Measurements from ENCODE around the gene ITGB5. TPM values are rescaled to one million over a fixed set of nuclear protein-coding genes. Genes with fewer than 3 reads are reported as not detected.

The ITGB5 gene
- total RNA-seq, 1 experiment from 2014 or later, result 116 TPM

DNA sequence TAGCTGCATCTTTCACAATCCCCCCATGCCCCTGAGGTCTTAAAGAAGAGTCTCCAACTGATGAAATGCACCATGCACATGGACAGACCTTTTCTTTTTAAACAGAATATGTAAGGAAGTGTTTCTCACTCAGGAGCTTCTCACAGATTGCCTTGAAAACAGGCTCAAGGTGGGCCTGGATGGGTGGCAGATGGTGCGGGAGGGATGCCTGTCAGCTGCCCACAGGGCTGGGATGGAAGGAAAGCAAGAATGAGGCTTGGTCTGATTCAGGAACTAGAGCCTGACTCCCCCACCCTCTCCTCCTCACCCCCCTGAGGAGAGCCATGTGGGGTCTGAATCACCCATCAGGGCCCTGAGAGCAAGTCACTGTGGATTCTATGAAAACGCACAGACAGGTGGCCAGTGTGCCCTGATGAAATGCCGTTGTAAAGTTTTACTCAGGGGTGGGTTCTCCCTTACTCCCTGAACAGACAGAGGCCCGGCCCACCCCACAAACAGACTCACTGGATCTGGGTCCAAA, 89.7 kb downstream of the ITGB5 start:
- no TSS peak for BruUV-seq (replicated peaks)
- Histone ChIP-seq H3K4me3 (ENCODE audit: low read depth, low read length, poor library complexity, severe bottlenecking) (no peak overlapping the region), H3K27ac (ENCODE audit: low read depth, low read length, poor library complexity, severe bottlenecking) (no peak overlapping the region), H3K9me3 (ENCODE audit: low read depth, low read length, poor library complexity, severe bottlenecking) (no peaks in the 10 kb centered on the region), H3K4me1 (ENCODE audit: insufficient read depth, low read length, poor library complexity, severe bottlenecking) (peaks cover 15% of the 10 kb centered on the region), H3K27me3 (replicated peaks; ENCODE audit: insufficient read depth, low read depth, low read length, poor library complexity) (no peaks in the 10 kb centered on the region), H3K36me3 (ENCODE audit: insufficient read depth, low read length, poor library complexity, severe bottlenecking) (peaks cover 4% of the 10 kb centered on the region)
- DNase-seq (ENCODE audit: low spot score), result no peak
- no peak for TF ChIP-seq EZH2 (IDR thresholded peaks at IDR 0.05; ENCODE audit: borderline replicate concordance, low read depth, low read length, poor library complexity, severe bottlenecking)
- TF ChIP-seq, protein P1, sequence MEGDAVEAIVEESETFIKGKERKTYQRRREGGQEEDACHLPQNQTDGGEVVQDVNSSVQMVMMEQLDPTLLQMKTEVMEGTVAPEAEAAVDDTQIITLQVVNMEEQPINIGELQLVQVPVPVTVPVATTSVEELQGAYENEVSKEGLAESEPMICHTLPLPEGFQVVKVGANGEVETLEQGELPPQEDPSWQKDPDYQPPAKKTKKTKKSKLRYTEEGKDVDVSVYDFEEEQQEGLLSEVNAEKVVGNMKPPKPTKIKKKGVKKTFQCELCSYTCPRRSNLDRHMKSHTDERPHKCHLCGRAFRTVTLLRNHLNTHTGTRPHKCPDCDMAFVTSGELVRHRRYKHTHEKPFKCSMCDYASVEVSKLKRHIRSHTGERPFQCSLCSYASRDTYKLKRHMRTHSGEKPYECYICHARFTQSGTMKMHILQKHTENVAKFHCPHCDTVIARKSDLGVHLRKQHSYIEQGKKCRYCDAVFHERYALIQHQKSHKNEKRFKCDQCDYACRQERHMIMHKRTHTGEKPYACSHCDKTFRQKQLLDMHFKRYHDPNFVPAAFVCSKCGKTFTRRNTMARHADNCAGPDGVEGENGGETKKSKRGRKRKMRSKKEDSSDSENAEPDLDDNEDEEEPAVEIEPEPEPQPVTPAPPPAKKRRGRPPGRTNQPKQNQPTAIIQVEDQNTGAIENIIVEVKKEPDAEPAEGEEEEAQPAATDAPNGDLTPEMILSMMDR (conservative IDR thresholded peaks at IDR 0.05; ENCODE audit: low read depth, low read length), result no peak
- intact Hi-C loops (cut with micrococcal nuclease; ENCODE audit: unreplicated experiment), result no loop called here
- CTCF ChIA-PET, result no interaction called here
- POLR2A ChIA-PET (ENCODE audit: low non-redundant PET), result no interaction called here

DNA sequence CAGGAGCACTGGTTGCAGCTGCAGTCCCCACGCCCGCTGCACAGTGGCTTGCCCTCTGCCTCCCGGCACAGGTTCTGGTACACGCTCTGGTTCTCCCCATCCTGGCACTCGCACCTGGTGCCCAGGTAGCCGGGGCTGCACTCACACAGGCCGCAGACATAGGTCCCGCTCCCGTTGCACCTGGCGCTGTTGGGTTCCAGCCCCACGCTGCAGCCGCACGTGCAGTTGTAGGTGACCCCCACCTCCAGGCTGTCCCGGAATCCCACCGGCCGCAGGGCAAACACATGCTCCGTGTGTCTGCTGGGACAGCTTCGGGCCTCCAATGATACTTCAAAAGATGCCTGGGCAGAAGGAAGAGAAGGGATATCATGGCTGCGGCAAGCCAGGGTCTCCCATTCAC, 90.7 kb downstream of the ITGB5 start:
- CTCF ChIA-PET, result no interaction called here
- intact Hi-C loops (cut with micrococcal nuclease; ENCODE audit: unreplicated experiment), result no loop called here
- no peak for DNase-seq (ENCODE audit: low spot score)
- Histone ChIP-seq H3K27ac (ENCODE audit: low read depth, low read length, poor library complexity, severe bottlenecking) (no peak overlapping the region), H3K9me3 (ENCODE audit: low read depth, low read length, poor library complexity, severe bottlenecking) (no peaks in the 10 kb centered on the region), H3K4me3 (ENCODE audit: low read depth, low read length, poor library complexity, severe bottlenecking) (no peak overlapping the region), H3K4me1 (ENCODE audit: insufficient read depth, low read length, poor library complexity, severe bottlenecking) (peaks cover 20% of the 10 kb centered on the region), H3K36me3 (ENCODE audit: insufficient read depth, low read length, poor library complexity, severe bottlenecking) (peaks cover 4% of the 10 kb centered on the region), H3K27me3 (replicated peaks; ENCODE audit: insufficient read depth, low read depth, low read length, poor library complexity) (no peaks in the 10 kb centered on the region)
- TF ChIP-seq, protein P1 (conservative IDR thresholded peaks at IDR 0.05; ENCODE audit: low read depth, low read length), result no peak
- no peak for TF ChIP-seq EZH2 (IDR thresholded peaks at IDR 0.05; ENCODE audit: borderline replicate concordance, low read depth, low read length, poor library complexity, severe bottlenecking)
- POLR2A ChIA-PET (ENCODE audit: low non-redundant PET), result no interaction called here
- no TSS peak for BruUV-seq (replicated peaks)

DNA sequence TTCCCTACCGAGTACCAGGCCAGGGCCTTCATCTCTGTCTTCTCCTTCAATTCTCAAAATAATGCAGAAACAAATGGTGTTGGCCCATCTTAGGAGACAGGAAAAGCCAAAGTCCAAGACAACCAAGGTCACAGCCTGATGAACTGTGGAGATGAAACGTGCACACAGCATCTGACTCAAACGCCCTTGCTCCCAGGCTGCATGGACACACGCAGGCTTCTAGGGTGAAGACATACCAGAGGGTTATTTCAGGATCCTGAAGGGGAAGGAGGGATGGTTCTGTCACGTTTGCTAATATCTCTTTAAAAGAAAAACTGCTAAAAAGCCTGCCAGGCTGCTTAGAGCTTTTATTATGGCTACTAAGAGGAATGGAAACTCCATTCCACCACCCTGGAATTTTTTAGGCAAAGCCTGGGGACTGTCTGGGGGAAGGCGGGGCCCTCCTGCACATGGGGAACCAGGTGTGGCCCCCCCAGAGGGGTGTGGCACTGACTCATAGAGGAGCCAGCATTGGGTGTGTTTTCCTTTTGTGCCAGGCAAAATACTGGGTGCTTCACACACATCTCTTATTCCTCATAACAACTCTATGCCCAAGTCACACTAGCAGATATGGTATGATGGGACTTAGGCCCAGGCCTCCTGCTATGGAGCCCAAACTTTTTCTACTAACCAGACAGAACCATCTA, 94.0 kb downstream of the ITGB5 start:
- BruUV-seq (replicated peaks), result no TSS peak
- no peak overlapping the region for H3K4me3 ChIP-seq (ENCODE audit: low read depth, low read length, poor library complexity, severe bottlenecking)
- TF ChIP-seq, protein P1 (conservative IDR thresholded peaks at IDR 0.05; ENCODE audit: low read depth, low read length), result no peak
- TF ChIP-seq EZH2 (IDR thresholded peaks at IDR 0.05; ENCODE audit: borderline replicate concordance, low read depth, low read length, poor library complexity, severe bottlenecking), result no peak
- H3K27ac ChIP-seq (ENCODE audit: low read depth, low read length, poor library complexity, severe bottlenecking), result no peak overlapping the region
- no peak for DNase-seq (ENCODE audit: low spot score)
- intact Hi-C loops (cut with micrococcal nuclease; ENCODE audit: unreplicated experiment), result no loop called here
- H3K27me3 ChIP-seq (replicated peaks; ENCODE audit: insufficient read depth, low read depth, low read length, poor library complexity), result no peaks in the 10 kb centered on the region
- H3K36me3 ChIP-seq (ENCODE audit: insufficient read depth, low read length, poor library complexity, severe bottlenecking), result peaks cover 4% of the 10 kb centered on the region
- H3K4me1 ChIP-seq (ENCODE audit: insufficient read depth, low read length, poor library complexity, severe bottlenecking), result peaks cover 14% of the 10 kb centered on the region
- H3K9me3 ChIP-seq (ENCODE audit: low read depth, low read length, poor library complexity, severe bottlenecking), result no peaks in the 10 kb centered on the region
- ChIA-PET POLR2A (ENCODE audit: low non-redundant PET) (no interaction called here), CTCF (no interaction called here)
